ENCODE results near the gene TIMM10B. TPM values are rescaled to one million over a fixed set of nuclear protein-coding genes. Genes with fewer than 3 reads are reported as not detected.

TIMM10B gene
- total and polyA plus RNA-seq, 2 of the 13 experiments (the other 11 are each of a cell fraction or from before 2014, with no cell fraction given): 34.9 to 39.5 TPM

- TF ChIP-seq LCORL (IDR thresholded peaks at IDR 0.05) (no peak), LCORL (CRISPR knock-in tag; IDR thresholded peaks at IDR 0.05) (no peak), MXD3 (CRISPR knock-in tag; IDR thresholded peaks at IDR 0.05) (no peak)
These were observed 5.6 kb downstream of the TIMM10B start (continued) for GRCh38 chr11:6486938-6487337.

- FAIRE-seq: no peak
- in situ Hi-C loops (cut with HindIII; ENCODE audit: extremely low pct_ligation_motif_present, low pct_unique_long_range_greater_than_20kb) (loop anchor here (10.0 kb wide), 1 partner anchor 116 kb away; the partner anchor contains the start of genes ILK and RRP8), intact Hi-C loops (cut with micrococcal nuclease; ENCODE audit: unreplicated experiment) (loop anchor here (10.0 kb wide), 1 partner anchor 254 kb away; the partner anchor contains the start of genes CNGA4 and FHIP1B)
- 91% methylated on average over 6 of the region's 6 CpGs for WGBS (ENCODE audit: low lambda C conversion rate)
- Histone ChIP-seq H2AFZ (ENCODE audit: low read length) (no peak overlapping the region), H3K79me2 (ENCODE audit: insufficient read depth, low read length) (peaks cover 3% of the 10 kb centered on the region), H3K9ac (ENCODE audit: insufficient read depth, low read depth, low read length) (no peak overlapping the region), H3K9me3 (ENCODE audit: low read length) (no peaks in the 10 kb centered on the region), H4K20me1 (ENCODE audit: insufficient read depth, low read length) (no peaks in the 10 kb centered on the region; the same call in 1 of the 2 replicates), H3K4me1 (ENCODE audit: insufficient read depth, low read length) (peaks cover 67% of the 10 kb centered on the region), H3K4me2 (ENCODE audit: low read depth, low read length) (no peak overlapping the region), H3K27ac (ENCODE audit: extremely low read length, insufficient read depth, low read length) (no peak overlapping the region), H3K4me3 (replicated peaks in 1 of 3; ENCODE audit: insufficient read depth in 1 of 3, low read depth in 2 of 3, low read length in 3 of 3) (no peak overlapping the region), H3K27me3 (ENCODE audit: control insufficient read depth in 1 of 2, insufficient read depth in 2 of 2, low read length in 2 of 2) (no peaks in the 10 kb centered on the region), H3K36me3 (replicated peaks in 1 of 2; ENCODE audit: control insufficient read depth in 1 of 2, insufficient read depth in 2 of 2, low read length in 2 of 2) (peaks cover 3 to 17% of the 10 kb centered on the region in 2 experiments)
- no peak for ATAC-seq
- BruUV-seq (replicated peaks): no TSS peak
- no peak for DNase-seq (ENCODE audit: low spot score)
- POLR2A ChIA-PET: interaction anchor here (1.4 kb wide), 1 partner anchor 13 kb away, joined by 5 read pairs; no protein-coding TSS in a partner anchor
- TF ChIP-seq ZBTB7B (CRISPR knock-in tag; IDR thresholded peaks at IDR 0.05) (no peak), BRF2 (CRISPR knock-in tag; IDR thresholded peaks at IDR 0.05) (no peak), ZNF772 (CRISPR knock-in tag; IDR thresholded peaks at IDR 0.05) (no peak), BCL3 (CRISPR knock-in tag; IDR thresholded peaks at IDR 0.05) (no peak), TP53 (CRISPR knock-in tag; conservative IDR thresholded peaks at IDR 0.05) (no peak), ZNF563 (CRISPR knock-in tag; IDR thresholded peaks at IDR 0.05) (no peak), POLR2A (IDR thresholded peaks at IDR 0.05; ENCODE audit: insufficient read depth in 1 of 2, low read depth in 2 of 2, low read length in 2 of 2) (no peak), MIER2 (CRISPR knock-in tag; IDR thresholded peaks at IDR 0.05) (no peak), RARA (CRISPR knock-in tag; IDR thresholded peaks at IDR 0.05) (no peak), ZNF562 (CRISPR knock-in tag; IDR thresholded peaks at IDR 0.05; ENCODE audit: borderline replicate concordance) (no peak), ZNF7 (CRISPR knock-in tag; IDR thresholded peaks at IDR 0.05) (no peak), MAFF (IDR thresholded peaks at IDR 0.05; ENCODE audit: low read depth, low read length) (no peak)
- CTCF ChIA-PET (ENCODE audit: low intra/inter-chr PET ratio, low total read pairs): no interaction called here
These were observed 7.0 kb downstream of the TIMM10B start for GRCh38 chr11:6488342-6488741.
